GM12891 (cell line): ENCODE data around the gene TRAFD1.

Experiments
- DNase-seq: peaks from one replicate; pipeline ENCODE4 v3.0.0; 2011; ENCODE audit warnings: low spot score; ENCODE audit not compliant: insufficient read length
- FAIRE-seq: peaks from 2 replicates; lab custom pipeline; 2011; peaks lifted over from hg19 to GRCh38; lab: Jason Lieb, UNC
- PAX5 ChIP-seq: IDR thresholded peaks from 2 replicates; pipeline ENCODE4 v1.6.1; 2011; ENCODE audit warnings: low read length, moderate library complexity, mild to moderate bottlenecking; ENCODE audit not compliant: insufficient read depth, severe bottlenecking
- POLR2A ChIP-seq: IDR thresholded peaks from 2 replicates; pipeline ENCODE4 v1.6.1; 2011; ENCODE audit warnings: low read depth, low read length, control low read depth
- POLR2AphosphoS5 ChIP-seq: IDR thresholded peaks from 2 replicates; pipeline ENCODE4 v1.6.1; 2011; ENCODE audit warnings: low read depth, low read length, control low read depth
- POU2F2 ChIP-seq: IDR thresholded peaks from 2 replicates; pipeline ENCODE4 v1.6.1; 2011; ENCODE audit warnings: low read depth, mild to moderate bottlenecking, control low read depth, low read length, moderate library complexity
- SPI1 ChIP-seq: IDR thresholded peaks from 2 replicates; pipeline ENCODE4 v1.6.1; 2011; ENCODE audit warnings: low read depth, low read length, control low read depth
- TAF1 ChIP-seq: IDR thresholded peaks from 2 replicates; pipeline ENCODE4 v1.6.1; 2011; ENCODE audit warnings: low read depth, low read length, control low read depth

The TRAFD1 gene

GRCh38 chr12:112167718-112168525 lies 42.6 kb downstream of the TRAFD1 start:
- FAIRE-seq, result no peak
- TF ChIP-seq SPI1, result no peak
- no peak for TF ChIP-seq TAF1
- TF ChIP-seq PAX5, result no peak
- no peak for TF ChIP-seq POU2F2
- TF ChIP-seq POLR2A, result no peak
- no peak for TF ChIP-seq POLR2AphosphoS5
- DNase-seq, result no peak

- no peak for FAIRE-seq
- no peak for DNase-seq
- no peak for TF ChIP-seq POLR2AphosphoS5
- TF ChIP-seq PAX5, result no peak
- TF ChIP-seq POU2F2, result no peak
- no peak for TF ChIP-seq TAF1
- no peak for TF ChIP-seq SPI1
- TF ChIP-seq POLR2A, result no peak
Observed at GRCh38 chr12:112168561-112168971, 43.2 kb downstream of the TRAFD1 start.

GRCh38 chr12:112169161-112169872 lies 44.0 kb downstream of the TRAFD1 start:
- no peak for TF ChIP-seq POU2F2
- TF ChIP-seq SPI1, result no peak
- TF ChIP-seq TAF1, result no peak
- TF ChIP-seq POLR2AphosphoS5, result no peak
- TF ChIP-seq POLR2A, result no peak
- no peak for TF ChIP-seq PAX5
- DNase-seq (no peak), FAIRE-seq (no peak)

GRCh38 chr12:112169966-112170365 lies 44.6 kb downstream of the TRAFD1 start:
- TF ChIP-seq POLR2AphosphoS5 (no peak), POLR2A (no peak)
- FAIRE-seq (no peak), DNase-seq (no peak)

GRCh38 chr12:112170376-112170775 lies 45.0 kb downstream of the TRAFD1 start:
- TF ChIP-seq POLR2AphosphoS5 (no peak), POLR2A (no peak), SPI1 (no peak), POU2F2 (no peak), PAX5 (no peak), TAF1 (no peak)
- FAIRE-seq, result no peak
- no peak for DNase-seq

GRCh38 chr12:112170971-112171596 lies 45.7 kb downstream of the TRAFD1 start:
- TF ChIP-seq TAF1, result no peak
- no peak for TF ChIP-seq PAX5
- no peak for TF ChIP-seq POLR2A
- TF ChIP-seq SPI1, result no peak
- no peak for TF ChIP-seq POLR2AphosphoS5
- TF ChIP-seq POU2F2, result no peak
- DNase-seq (no peak), FAIRE-seq (no peak)

- TF ChIP-seq SPI1 (no peak), PAX5 (no peak), POLR2A (no peak), POU2F2 (no peak), POLR2AphosphoS5 (no peak), TAF1 (no peak)
- FAIRE-seq, result no peak
Observed at GRCh38 chr12:112172556-112173324, 47.4 kb downstream of the TRAFD1 start.

GRCh38 chr12:112175361-112176155 lies 50.2 kb downstream of the TRAFD1 start:
- FAIRE-seq, result peak; percentile 48
- no peak for TF ChIP-seq POLR2A
- TF ChIP-seq TAF1, result no peak
- no peak for TF ChIP-seq POU2F2
- no peak for TF ChIP-seq POLR2AphosphoS5
- no peak for TF ChIP-seq SPI1
- no peak for TF ChIP-seq PAX5
- no peak for DNase-seq

More at GRCh38 chr12:112172556-112173324, 47.4 kb downstream of the TRAFD1 start:
- no peak for DNase-seq

GRCh38 chr12:112176321-112177010 lies 51.1 kb downstream of the TRAFD1 start:
- DNase-seq (no peak), FAIRE-seq (no peak)
- TF ChIP-seq SPI1 (no peak), POLR2A (no peak), POLR2AphosphoS5 (no peak), POU2F2 (no peak), TAF1 (no peak), PAX5 (no peak)
